SKM-1 (cell line): ENCODE results near the gene BMP8A.
"Not testable (repeated sequence)": the region's sequence is repeated elsewhere in the genome, so short reads cannot be mapped to it uniquely, and the experiment has no call there.

Experiments used
- DNase-seq: peaks from one replicate; lab custom pipeline; 2025; ENCODE audit not compliant: unreplicated experiment; lab: John Stamatoyannopoulos, UW

Gene BMP8A

DNA sequence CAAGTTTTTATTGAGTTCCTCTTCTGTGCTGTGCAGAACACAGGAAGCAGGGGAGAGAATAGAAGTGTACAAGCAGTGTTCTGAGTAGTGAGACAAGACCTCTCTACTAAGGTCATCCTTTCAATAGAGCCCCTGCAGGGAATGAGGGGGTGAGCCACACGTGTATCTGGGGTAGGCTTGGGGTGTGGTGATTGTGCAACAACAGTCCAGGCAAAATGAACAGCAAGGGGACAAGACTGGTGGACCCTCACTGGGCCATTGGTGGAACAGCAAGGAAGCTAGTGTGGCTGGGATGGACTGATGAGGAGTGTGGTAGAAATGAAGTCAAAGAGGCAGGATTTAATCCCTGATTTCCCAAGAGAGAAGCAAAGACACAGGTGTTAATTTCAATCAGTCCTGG is 8.2 kb upstream of the BMP8A start:
- no peak for DNase-seq

DNA sequence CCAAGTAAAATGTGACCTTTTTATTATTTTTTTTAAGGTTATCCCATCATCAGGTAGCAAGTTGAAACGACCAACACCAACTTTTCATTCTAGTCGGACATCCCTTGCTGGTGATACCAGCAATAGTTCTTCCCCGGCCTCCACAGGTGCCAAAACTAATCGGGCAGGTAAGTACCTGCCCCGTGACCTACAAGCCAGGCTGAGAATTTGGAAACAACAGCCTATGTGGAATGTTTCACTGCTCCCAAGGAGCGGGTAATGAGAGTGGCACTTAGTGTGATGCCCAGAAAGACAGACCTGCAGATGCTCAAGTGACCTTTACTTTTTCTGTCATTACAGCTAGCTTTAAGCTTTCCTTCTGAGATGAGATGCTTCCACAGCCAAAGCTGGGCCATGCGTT is 6.9 kb upstream of the BMP8A start:
- no peak for DNase-seq

DNA sequence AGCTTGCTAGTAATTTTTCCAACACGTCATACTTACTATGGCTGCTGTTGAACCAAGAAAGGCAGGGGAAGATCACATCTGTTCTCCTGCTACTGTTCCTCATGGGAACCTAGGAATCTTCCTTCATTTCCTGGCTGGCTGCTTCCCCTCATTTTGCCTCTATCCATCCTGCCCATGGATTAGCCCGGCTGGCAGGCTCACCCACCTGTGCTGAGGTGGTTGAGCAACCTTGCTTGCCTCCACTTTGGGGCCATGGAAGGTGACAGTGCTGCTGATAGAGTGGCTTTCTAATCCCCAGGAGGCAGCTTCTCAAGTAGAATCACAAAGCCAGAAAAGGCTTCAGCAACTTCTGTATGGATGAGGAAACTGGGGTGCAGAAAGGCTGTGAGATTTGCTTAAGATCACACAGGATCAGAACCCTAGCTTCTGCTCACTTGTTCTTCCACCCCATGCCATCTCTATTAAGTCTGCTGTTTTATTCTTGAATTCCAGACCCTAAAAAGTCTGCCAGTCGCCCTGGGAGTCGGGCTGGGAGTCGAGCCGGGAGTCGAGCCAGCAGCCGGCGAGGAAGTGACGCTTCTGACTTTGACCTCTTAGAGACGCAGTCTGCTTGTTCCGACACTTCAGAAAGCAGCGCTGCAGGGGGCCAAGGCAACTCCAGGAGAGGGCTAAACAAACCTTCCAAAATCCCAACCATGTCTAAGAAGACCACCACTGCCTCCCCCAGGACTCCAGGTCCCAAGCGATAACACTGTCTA is 6.2 kb upstream of the BMP8A start:
- no peak for DNase-seq

DNA sequence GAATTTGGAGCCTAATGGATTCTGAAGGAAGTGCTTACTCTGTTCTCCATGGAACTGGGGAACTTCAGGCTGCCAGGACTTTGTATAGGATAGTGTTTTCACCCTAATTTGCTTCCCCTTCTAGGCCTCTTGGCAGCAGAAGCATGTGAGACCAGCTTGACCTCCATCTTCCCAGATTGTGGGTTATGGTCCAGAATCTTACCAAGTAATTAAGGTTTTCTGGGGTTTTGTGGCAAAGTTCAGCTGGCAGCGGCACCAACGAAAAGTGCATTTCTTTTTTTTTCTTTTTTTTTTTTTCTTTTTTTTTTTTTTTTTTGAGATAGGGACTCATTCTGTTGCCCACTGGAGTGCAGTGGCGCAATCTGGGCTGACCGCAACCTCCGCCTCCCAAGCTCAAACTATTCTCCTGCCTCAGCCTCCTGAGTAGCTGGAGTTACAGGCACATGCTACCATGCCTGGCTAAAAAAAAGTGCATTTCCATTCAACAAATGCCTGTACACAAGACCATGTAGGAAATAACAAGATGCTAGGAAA is 3.4 kb upstream of the BMP8A start:
- no peak for DNase-seq

DNA sequence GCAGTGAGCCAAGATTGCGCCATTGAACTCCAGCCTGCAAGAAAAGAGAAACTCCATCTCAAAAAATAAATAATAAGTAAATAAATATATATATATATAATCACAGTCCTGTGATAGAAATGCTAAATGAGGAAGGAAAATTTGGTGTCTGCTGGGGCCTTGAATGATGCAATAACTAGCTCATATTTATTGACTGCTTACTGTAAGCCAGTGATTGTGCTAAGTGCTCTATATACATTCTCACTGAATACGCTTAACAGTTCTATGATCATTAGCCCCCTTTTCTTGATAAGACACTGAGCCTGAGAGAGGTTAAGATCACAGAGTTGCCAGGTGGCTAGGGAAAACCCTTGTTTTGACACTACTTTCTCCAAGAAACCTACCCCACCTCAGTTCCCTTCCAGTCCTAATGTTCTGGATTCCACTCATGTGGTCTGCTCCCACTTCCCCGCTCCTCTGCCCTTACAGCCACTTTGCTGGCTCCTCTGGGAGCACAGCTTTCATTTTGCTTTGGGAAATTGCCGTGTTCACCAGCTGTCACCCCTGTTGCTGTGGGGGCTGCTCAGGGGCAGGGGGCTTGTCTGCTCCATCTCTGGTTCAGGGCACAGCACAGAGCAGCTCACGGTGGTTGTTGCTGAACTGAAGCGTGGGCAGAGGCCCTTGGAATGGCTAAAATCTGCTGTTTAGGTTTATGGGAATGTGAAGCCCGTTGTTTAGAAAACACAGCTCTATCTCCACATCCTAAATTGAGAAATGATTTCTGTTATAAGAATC is 2.5 kb upstream of the BMP8A start:
- no peak for DNase-seq

DNA sequence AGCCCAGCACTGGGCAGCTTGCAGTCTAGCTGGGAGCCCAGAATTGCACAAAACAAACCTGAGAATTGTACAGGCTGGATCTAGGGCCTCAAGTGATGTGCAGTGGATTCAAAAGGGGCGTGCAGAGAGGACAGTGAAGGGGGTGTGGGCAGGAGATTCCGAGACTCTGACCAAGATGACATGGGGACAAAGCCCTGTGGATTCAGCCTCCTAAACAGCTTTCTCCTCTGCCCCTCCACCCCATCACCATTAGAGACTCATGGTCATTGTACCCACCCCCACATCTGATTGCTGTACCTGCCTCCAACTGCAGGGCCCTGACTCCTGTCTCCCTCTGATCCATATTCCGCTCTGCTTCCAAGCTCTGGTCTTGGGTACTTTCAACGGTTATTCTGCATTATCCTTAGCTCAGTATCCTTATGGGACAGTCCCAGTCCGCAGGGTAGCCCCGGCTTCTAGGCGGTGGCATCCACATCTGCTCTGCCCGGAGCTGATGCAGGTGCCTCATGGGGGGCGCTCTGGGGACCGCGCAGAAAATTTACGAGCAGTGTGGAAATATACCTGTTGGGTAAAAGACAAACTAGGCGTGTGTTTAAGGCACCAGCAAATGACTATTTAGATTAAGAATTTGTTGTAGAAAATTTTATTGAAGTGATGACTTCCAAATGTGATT is 1.7 kb upstream of the BMP8A start:
- DNase-seq = no peak

DNA sequence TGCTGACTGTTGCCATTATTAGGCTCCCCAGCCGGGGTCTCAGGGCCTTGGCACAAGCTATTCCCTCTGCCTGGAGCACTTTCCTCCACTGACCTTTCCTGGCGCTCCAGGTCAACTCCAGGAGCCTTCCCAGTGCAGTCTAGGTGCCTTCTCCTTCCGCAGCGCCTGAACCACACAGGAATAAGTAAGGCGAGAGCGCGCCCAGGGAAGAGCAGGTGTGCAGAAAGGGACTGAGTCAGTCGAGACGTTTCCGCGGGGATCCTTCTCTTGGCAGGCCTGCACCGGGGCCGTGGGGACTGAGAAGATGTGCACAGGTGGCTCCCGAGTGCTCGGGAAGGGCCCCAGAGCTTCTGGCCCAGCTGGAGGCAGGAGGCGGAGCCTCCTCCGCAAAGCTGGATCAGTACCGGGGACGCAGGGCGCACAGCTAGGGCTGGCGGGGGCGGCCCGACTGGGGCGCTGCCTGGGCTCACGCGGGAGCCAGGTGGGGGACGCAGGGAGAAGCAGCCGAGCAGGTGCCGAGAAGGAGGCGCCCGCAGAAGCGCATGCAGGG is 765 bp upstream of the BMP8A start:
- no peak for DNase-seq

DNA sequence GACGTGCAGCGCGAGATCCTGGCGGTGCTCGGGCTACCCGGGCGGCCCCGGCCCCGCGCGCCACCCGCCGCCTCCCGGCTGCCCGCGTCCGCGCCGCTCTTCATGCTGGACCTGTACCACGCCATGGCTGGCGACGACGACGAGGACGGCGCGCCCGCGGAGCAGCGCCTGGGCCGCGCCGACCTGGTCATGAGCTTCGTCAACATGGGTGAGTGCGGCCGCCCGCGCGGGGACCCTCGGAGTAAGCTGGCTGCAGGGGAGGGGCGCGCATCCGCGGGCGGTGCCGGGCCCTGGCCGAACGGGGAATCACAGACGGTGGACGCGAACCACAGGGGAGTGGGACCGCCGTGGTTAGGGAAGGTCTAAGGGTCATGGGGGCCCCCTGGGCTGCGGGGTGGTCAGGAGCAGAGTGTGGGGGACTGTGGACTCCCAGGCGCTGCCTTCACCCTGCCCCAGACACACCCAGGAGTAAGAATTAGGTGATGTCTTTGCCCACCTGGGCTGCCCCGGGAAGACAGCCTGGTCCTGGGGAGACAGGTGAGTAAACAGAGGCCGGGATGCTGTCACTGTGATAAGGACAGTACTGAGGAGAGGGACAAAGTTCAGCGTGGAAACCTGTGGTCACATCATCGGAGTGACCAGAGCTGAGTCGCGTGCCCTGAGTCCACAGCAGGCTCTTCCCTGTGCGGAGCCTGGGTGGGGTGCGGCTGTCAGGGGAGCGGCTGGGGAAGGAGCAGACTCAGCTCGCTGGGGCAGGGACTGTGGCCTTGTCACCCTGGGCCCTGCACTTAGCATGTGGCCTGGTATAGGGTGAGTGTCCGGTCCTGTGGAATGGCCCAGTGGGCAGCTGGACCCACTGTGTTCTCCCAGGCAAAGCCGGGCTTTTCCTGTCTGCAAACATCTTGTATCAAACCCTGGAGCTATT is 944 bp downstream of the BMP8A start:
- DNase-seq = not testable (repeated sequence)

DNA sequence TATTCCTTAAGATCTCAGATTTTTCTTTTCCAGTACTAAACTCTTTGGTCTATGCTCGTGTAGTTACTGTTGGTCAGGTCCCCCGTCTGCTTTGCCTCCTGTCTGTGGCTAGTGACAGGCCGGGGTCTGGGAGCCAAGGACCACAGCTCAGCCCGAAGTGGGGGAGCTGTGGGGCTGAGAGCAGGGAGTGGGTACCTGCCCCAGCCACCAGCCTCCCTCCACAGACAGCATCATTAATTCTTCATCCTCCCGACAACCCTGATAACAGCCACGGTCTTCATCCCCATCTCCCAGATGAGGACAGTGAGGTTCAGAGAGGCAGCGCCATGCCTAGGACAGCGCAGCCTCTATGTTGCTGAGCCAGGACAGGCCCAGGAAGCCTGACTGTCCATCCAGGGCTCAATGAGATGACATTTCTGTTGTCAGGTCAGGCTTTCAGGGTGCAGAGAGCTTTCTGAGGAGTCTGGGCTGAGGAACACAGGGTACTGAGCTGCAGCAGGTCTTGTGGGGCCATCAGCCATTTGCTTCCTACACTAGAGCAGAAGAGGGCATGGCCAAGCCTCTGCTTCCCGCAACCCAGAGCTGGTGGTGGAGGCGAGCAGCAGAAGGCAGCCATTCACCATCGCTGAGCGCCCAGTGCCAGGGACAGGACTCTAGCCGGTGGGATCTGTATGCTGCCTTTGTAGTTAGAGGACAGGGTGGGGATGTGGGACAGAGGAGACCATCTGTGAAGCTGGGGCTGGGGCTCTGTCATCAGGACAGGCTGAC is 1.8 kb downstream of the BMP8A start:
- DNase-seq = not testable (repeated sequence)

DNA sequence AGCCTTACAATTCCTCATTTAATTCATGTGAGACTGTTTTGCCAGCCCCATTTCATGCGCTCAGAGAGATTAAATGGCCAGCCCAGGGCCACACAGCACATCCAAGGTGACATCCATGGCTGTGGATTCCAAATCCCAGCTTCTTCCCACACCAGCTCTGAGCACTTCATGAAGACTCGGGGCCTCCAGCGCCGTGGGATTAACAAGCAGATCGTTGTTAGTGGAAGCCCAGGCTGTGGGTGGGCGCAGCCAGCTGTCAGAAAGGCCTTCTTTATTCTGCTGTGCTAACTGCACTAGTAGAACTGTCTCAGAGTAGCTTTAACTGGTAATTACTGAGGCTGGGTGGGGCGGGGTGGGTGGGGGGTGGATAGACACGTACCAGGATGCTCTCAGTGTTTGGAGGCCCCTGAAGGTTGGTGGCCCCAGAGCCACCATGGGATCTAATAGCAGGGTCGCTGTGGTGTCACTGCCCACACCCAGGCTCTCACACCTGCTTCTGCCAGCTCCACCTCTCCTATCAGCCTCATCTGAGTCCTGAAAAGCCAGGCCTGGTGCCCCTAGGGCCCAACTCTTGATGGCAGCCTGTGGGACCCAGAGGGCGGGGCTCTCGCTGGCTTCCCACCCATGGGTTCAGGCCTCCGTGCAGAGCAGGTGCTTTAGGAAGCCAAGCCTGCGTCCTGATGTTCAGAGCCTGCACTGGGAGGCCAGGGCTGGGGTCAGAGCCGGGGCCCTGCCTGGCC is 3.4 kb downstream of the BMP8A start:
- DNase-seq = no peak

DNA sequence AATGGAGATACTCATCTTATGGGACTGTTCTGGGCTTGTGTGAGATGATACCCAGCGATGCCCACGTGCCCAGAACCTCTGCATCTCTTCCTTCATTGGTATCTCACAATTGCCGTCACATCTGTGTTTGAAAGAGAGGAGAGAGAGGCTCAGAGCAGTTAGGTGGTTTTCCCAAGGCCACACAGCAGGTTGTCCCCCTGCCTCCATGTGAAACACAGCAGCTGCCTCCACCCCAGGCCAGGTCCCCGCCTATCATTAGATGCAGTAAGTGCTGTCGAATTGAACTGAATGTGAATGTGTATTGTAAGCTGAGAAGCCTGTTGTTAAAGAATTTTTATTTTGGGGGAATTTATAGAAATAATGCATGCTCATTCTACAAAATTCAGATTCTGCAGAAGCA is 5.1 kb downstream of the BMP8A start:
- DNase-seq = not testable (repeated sequence)

DNA sequence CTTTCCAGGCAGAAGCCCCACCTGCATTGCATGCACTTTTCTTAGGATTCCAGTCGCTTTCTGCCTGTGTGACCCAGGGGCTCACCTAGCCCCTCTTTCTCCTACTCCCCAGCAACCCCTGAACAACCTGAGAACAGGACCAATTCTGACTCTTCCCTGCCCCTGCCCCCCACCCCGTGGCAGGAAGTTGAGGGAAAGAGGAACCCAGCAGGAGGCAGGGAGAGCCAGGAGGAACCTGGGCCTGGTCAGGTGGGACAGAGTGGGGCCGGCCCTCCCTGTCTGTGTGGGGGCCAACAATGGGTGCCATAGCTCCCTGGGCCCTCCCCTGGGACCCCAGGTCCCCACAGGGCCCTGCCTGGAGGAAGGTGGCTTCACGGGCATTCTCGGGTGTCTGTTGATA is 6.1 kb downstream of the BMP8A start:
- no peak for DNase-seq

DNA sequence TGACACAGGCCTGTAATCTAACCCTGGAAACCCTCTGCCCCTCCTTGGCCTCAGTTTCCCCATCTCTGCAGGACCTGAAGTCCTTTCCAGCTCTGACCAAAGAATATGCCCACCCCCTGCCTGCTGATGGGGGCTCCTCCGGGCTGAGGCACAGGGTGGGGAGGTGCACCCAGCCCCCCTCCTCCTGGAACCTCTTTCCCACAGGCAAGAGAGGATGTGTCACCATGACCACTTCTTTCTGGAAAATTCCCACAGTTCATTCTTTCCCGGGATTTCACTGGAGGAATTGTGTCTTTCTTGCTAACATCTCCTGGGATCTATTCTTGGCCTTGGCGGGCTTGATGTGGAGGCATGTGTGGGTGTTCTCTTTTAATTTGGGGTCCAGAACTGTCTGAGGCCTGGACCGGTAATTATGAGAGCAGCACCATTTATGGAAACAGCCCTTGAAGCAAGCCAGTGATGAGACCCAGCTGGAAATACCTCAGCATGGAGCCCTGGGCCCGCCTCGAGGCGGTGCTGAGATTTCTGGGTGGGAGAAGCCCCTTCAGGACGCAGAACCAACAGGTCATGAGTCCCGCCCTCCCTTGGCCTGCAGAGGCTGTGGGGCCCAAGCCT is 6.8 kb downstream of the BMP8A start:
- not testable (repeated sequence) for DNase-seq

DNA sequence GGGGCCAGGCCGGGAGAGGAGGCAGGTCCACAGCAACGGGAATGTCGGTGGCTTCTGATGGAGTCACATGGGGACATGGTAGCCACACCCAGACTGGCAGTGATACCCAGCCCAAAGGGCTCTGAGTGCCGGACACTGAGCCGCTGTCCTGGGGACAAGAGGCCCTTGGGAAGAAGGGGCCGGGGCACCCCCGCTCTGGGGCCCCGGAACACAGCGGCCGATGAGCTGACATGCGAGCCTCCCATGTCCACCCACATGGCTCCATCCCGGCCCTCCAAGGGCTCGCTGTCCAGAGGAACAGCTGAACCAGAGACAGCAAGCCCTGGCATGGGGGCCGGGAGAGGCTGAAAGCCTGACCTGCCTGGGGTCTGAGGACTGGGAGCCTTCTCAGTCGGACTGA is 7.4 kb downstream of the BMP8A start:
- not testable (repeated sequence) for DNase-seq

DNA sequence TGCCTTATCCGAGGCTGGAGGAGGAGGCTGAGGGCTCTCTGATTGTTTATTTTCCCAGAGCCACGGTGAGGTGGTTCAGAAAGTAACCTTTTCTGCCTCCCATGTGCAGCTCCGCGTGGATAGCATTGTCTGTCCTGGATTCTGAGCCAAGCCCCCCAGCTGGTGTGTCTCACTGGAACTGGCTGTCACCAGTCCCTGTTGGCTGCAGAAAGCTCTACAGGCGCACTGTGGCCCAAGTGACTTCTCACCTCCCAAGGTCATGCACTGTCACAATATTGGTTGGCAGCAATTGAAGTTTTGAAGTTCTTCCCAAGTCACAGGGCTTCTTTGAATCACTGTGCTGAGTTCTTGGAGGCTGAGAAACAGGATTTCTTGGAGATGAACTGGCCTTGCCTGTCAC is 8.2 kb downstream of the BMP8A start:
- no peak for DNase-seq

DNA sequence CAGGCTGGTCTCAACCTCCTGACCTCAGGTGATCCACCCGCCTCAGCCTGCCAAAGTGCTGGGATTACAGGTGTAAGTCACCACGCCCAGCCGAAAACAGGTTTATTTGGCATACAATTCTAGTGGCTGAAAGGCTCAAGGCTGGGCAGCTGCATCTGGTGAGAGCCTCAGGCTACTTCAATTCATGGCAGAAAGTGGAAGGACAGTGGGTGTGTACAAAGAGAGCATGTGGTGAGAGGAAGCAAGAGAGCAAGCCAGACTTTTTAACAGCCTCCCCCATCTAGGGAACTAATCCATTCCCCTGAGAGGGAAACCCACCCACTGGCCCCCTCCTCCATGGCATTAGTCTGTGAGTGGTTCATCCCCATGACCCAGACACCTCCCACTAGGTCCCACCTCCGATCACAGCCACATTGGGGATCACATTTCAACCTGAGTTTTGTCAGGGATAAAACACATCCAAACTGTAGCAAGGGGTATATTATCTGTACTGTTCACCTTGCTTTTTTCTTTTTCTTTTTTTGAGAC is 9.5 kb downstream of the BMP8A start:
- DNase-seq = no peak

DNA sequence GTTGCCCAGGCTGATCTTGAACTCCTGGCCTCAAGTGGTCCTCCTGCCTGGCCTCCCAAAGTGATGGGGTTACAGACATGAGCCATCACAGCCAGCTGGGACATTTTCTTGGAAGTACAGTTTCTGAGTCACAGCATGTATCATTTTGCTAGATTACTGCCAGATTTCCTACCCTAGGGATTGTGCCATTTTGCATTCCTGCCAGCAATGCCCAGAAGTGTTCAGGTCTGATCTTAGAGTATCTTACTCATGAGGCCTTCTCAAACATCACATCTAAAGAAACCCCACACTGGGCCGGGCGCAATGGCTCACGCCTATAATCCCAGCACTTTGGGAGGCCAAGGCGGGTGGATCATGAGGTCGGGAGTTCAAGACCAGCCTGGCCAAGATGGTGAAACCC is 10.2 kb downstream of the BMP8A start:
- no peak for DNase-seq

DNA sequence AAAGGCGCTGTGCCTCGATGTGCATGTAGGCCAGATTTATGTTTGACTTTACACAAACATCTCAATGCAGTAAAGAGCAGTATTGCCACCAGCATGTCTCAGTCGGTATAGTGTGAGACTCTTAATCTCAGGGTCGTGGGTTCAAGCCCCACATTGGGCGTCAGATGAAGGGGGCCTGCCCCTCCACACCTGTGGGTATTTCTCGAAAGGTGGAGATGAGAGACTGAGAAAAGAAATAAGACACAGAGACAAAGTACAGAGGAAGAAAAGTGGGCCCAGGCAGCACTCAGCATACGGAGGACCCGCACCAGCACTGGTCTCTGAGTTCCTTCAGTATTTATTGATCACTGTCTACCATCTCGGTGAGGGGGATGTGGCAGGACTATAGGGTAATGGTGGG is 13.0 kb downstream of the BMP8A start:
- DNase-seq = not testable (repeated sequence)
